Loucy (cell line): ENCODE measurements around the gene SORCS1.
"Not testable (repeated sequence)": the region's sequence is repeated elsewhere in the genome, so short reads cannot be mapped to it uniquely, and the experiment has no call there.

Source experiments
- CTCF ChIP-seq: fragments of 200-600 bp; sonication (generic); conservative IDR thresholded peaks from 2 replicates; pipeline ENCODE4 v1.5.1; 2014; ENCODE audit warnings: mild to moderate bottlenecking, antibody characterized with exemption, low read length
- EZH2phosphoT487 ChIP-seq: fragments of 200-600 bp; IDR thresholded peaks from 2 replicates; pipeline ENCODE4 v1.6.1; 2018; ENCODE audit warnings: antibody characterized with exemption, mild to moderate bottlenecking, moderate library complexity, borderline replicate concordance

GRCh38 chr10:107024033-107024432, 140.5 kb downstream of the SORCS1 start:
- TF ChIP-seq CTCF, EZH2phosphoT487: not testable (repeated sequence)
